ENCODE results near the gene DPP9.

Gene DPP9

GRCh38 chr19:4755459-4755858, 31.8 kb upstream of the DPP9 start:
- TF ChIP-seq CTCF (IDR thresholded peaks at IDR 0.05): no peak
- Histone ChIP-seq H3K27ac (no peak overlapping the region), H3K4me1 (ENCODE audit: control insufficient read depth in 1 of 2, insufficient read depth in 1 of 2, low read depth in 1 of 2, low read length in 1 of 2) (no peaks in the 10 kb centered on the region), H3K27me3 (peaks cover 44% of the 10 kb centered on the region), H3K9me3 (no peaks in the 10 kb centered on the region), H3K4me3 (ENCODE audit: low read depth in 1 of 2, low read length in 1 of 2) (no peak overlapping the region), H3K36me3 (no peaks in the 10 kb centered on the region)

GRCh38 chr19:4754248-4754647, 30.6 kb upstream of the DPP9 start:
- Histone ChIP-seq H3K27me3 (peaks cover 40% of the 10 kb centered on the region), H3K4me3 (ENCODE audit: low read depth in 1 of 2, low read length in 1 of 2) (no peak overlapping the region), H3K9me3 (no peaks in the 10 kb centered on the region), H3K36me3 (no peaks in the 10 kb centered on the region), H3K4me1 (ENCODE audit: control insufficient read depth in 1 of 2, insufficient read depth in 1 of 2, low read depth in 1 of 2, low read length in 1 of 2) (no peaks in the 10 kb centered on the region), H3K27ac (no peak overlapping the region)
- no peak for TF ChIP-seq CTCF (IDR thresholded peaks at IDR 0.05)

GRCh38 chr19:4749870-4750590, 26.4 kb upstream of the DPP9 start:
- Histone ChIP-seq H3K4me3 (ENCODE audit: low read depth in 1 of 2, low read length in 1 of 2) (no peak overlapping the region), H3K27me3 (peaks cover 35% of the 10 kb centered on the region), H3K27ac (no peak overlapping the region), H3K9me3 (no peaks in the 10 kb centered on the region), H3K4me1 (ENCODE audit: control insufficient read depth in 1 of 2, insufficient read depth in 1 of 2, low read depth in 1 of 2, low read length in 1 of 2) (no peaks in the 10 kb centered on the region), H3K36me3 (no peaks in the 10 kb centered on the region)
- TF ChIP-seq CTCF (IDR thresholded peaks at IDR 0.05): no peak

- Histone ChIP-seq H3K27me3 (peaks cover 40% of the 10 kb centered on the region), H3K4me3 (ENCODE audit: low read depth in 1 of 2, low read length in 1 of 2) (no peak overlapping the region)
Measured at GRCh38 chr19:4748589-4748988, 24.9 kb upstream of the DPP9 start.

GRCh38 chr19:4748185-4748584, 24.5 kb upstream of the DPP9 start:
- Histone ChIP-seq H3K4me1 (ENCODE audit: control insufficient read depth in 1 of 2, insufficient read depth in 1 of 2, low read depth in 1 of 2, low read length in 1 of 2) (no peaks in the 10 kb centered on the region), H3K36me3 (no peaks in the 10 kb centered on the region), H3K27ac (no peak overlapping the region), H3K27me3 (peaks cover 44% of the 10 kb centered on the region), H3K4me3 (ENCODE audit: low read depth in 1 of 2, low read length in 1 of 2) (no peak overlapping the region), H3K9me3 (no peaks in the 10 kb centered on the region)
- no peak for TF ChIP-seq CTCF (IDR thresholded peaks at IDR 0.05)

More at GRCh38 chr19:4748589-4748988, 24.9 kb upstream of the DPP9 start:
- H3K27ac ChIP-seq: no peak overlapping the region
- no peaks in the 10 kb centered on the region for H3K9me3 ChIP-seq
- no peaks in the 10 kb centered on the region for H3K4me1 ChIP-seq (ENCODE audit: control insufficient read depth in 1 of 2, insufficient read depth in 1 of 2, low read depth in 1 of 2, low read length in 1 of 2)
- no peaks in the 10 kb centered on the region for H3K36me3 ChIP-seq
- TF ChIP-seq CTCF (IDR thresholded peaks at IDR 0.05): no peak
